Epithelial cell of prostate (primary cell): ENCODE results near the gene REST.
"Not testable (repeated sequence)": the region's sequence is repeated elsewhere in the genome, so short reads cannot be mapped to it uniquely, and the experiment has no call there.

Source experiments
- DNase-seq: peaks from one replicate; pipeline ENCODE4 v3.0.0-alpha.2; 2011; ENCODE audit warnings: low read depth, low spot score
- H3K27ac ChIP-seq: fragments of 450-650 bp; 2 replicates; pipeline ENCODE4 v1.5.1; 2017; ENCODE audit warnings: mild to moderate bottlenecking

The REST gene

GRCh38 chr4:56907489-56908205 lies at the start of gene REST:
Gene REST, plus strand, starts transcription at chr4:56907900. Its CDS starts 2,739 bp downstream, at chr4:56910639.
- no peak for DNase-seq
- H3K27ac ChIP-seq, result peak within 1 kb of the TSS; percentile 82

GRCh38 chr4:56859841-56860240 lies 47.9 kb upstream of the REST start:
- no peak for DNase-seq
- H3K27ac ChIP-seq, result no peak overlapping the region

GRCh38 chr4:56860781-56861180 lies 46.9 kb upstream of the REST start:
- no peak for DNase-seq
- H3K27ac ChIP-seq, result no peak overlapping the region

DNA sequence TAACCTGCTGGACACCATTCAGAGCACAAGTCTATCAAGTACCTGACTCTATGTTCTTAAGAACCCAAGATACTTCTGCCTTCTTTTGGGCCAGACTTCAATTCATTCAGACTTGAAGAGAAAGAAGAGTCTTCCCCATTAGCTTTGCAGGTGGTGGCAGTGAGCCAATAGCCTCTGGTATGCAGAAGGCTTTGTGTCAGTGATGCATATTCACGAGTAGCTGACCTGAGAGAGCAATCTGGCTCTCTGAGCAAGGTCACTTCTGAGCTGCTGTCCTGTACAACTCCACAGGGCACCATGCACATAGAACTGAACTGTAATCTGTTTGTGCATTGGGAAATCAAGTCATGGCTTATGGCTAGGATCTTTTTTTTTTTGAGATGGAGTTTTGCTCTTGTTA lies 46.3 kb upstream of the REST start:
- no peak for DNase-seq
- no peak overlapping the region for H3K27ac ChIP-seq

GRCh38 chr4:56863441-56864139 lies 44.1 kb upstream of the REST start:
- DNase-seq, result peak; percentile 56
- no peak overlapping the region for H3K27ac ChIP-seq

DNA sequence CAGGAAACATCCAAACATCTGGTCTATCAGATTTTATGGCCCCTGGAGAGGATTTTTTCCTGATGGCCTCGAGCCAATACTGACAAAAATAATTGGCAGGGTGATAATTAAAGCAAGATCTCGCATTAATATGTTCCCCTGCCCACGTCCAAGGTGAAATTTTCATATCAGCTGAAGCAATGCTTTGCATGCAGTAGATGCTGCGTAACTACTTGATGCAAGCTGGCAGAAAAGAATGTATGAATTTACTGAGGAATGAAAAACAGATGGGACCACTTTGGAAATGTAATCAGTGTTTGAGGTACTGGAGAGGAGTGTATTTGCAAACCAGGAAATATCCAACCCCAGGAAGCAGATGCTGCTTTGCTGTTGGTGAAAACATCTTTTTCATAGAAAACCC lies 36.8 kb upstream of the REST start:
- DNase-seq, result no peak
- H3K27ac ChIP-seq, result no peak overlapping the region

- DNase-seq, result no peak
- H3K27ac ChIP-seq, result no peak overlapping the region
These were observed 36.3 kb upstream of the REST start for GRCh38 chr4:56871371-56871866.

- DNase-seq, result peak; percentile 60
- no peak overlapping the region for H3K27ac ChIP-seq
These were observed 33.5 kb upstream of the REST start for GRCh38 chr4:56874166-56874565.

GRCh38 chr4:56874923-56875322 lies 32.8 kb upstream of the REST start:
- no peak for DNase-seq
- H3K27ac ChIP-seq, result no peak overlapping the region

DNA sequence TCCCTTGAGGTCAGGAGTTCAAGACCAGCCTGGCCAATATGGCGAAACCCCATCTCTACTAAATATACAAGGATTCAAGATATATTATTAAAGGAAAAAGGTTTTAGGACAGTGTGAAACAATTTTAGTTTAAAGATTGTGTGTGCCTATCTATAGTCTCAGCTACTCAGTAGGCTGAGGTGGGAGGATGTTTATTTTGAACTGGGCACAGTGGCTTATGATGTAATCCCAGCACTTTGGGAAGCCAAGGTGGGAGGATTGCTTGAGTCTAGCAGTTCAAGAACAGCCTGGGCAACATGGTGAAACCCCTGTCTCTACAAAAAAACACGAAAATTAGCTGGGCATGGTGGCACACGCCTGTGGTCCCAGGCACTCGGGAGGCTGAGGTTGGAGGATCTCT lies 31.4 kb upstream of the REST start:
- no peak for DNase-seq

DNA sequence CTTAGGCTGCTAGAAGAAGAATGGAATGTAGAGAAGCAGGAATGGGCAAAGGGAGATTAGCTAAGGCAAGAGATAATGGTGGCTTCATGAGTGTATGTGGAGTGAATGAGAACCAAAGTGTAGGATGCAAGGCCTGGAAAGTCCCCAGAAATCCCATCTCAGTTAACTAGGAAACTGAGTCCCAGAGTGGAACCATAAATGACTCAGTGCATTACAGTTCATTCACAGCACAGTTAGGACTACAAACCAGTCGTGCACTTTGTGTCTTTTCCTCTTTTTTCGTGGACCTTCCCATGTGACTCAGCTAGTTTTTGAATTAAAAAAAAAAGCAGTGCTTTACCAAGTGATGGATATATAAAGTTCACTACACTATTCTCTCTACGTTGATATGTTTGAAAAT lies 27.7 kb upstream of the REST start:
- no peak overlapping the region for H3K27ac ChIP-seq
- no peak for DNase-seq

More for the DNA sequence above, 31.4 kb upstream of the REST start:
- H3K27ac ChIP-seq, result no peak overlapping the region

- no peak overlapping the region for H3K27ac ChIP-seq
- no peak for DNase-seq
These were observed 27.1 kb upstream of the REST start for GRCh38 chr4:56880572-56880971.

GRCh38 chr4:56884511-56884910 lies 23.2 kb upstream of the REST start:
- DNase-seq, H3K27ac ChIP-seq: not testable (repeated sequence)

DNA sequence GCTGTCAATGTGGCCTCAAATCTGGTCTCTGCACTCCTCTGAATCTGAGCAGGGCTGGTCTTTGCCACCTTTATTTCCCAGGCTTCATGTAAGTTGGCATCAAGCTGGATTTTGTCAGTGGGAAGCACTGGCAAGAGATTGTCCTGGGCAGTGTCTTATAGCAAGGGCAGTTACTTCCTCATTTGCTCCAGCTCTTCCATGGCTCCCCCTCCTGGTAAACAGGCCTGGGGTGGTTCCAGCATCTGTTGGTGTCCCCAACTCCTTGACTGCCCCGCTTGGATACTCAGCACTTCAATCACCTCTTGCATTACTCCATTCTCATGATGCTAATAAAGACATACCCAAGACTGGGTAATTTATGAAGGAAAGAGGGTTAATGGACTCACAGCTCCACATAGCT lies 15.0 kb upstream of the REST start:
- H3K27ac ChIP-seq, result no peak overlapping the region
- no peak for DNase-seq

DNA sequence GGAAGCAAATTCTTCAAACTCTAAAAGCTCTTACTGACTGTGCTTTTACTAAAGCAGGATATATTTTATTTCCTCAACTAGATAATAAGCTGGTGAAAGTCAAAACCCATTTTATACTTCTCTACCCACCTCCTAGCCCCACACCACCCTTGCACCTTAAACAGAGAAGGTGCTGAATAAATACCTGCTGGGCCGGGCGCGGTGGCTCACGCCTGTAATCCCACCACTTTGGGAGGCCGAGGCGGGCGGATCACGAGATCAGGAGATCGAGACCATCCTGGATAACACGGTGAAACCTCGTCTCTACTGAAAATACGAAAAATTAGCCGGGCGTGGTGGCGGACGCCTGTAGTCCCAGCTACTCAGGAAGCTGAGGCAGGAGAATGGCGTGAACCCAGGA lies 9.9 kb upstream of the REST start:
- DNase-seq, H3K27ac ChIP-seq: not testable (repeated sequence)

GRCh38 chr4:56900186-56900585 lies 7.5 kb upstream of the REST start:
- DNase-seq, H3K27ac ChIP-seq: not testable (repeated sequence)

- no peak for DNase-seq
- H3K27ac ChIP-seq, result no peak overlapping the region
These were observed 5.0 kb upstream of the REST start for GRCh38 chr4:56902703-56903102.

DNA sequence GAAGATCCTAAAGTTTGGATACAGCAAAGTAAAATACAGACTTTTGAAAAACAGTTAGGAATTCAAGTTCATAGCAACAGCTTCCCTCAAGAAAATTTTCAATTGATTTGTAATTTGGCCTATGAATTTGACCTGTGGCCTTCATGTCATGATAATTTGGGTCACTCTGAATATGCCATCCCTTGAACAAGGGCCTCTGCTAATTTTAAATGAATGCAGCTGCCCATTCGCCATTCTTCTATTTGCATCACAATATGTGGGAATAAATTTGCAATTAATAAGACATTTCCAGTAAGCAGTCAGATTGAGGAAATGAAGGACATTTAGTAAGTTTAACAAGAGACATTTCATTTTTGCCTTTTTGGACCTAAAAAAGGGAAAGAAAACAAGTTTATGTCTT lies 1.9 kb upstream of the REST start:
- H3K27ac ChIP-seq, result no peak overlapping the region
- DNase-seq, result no peak

DNA sequence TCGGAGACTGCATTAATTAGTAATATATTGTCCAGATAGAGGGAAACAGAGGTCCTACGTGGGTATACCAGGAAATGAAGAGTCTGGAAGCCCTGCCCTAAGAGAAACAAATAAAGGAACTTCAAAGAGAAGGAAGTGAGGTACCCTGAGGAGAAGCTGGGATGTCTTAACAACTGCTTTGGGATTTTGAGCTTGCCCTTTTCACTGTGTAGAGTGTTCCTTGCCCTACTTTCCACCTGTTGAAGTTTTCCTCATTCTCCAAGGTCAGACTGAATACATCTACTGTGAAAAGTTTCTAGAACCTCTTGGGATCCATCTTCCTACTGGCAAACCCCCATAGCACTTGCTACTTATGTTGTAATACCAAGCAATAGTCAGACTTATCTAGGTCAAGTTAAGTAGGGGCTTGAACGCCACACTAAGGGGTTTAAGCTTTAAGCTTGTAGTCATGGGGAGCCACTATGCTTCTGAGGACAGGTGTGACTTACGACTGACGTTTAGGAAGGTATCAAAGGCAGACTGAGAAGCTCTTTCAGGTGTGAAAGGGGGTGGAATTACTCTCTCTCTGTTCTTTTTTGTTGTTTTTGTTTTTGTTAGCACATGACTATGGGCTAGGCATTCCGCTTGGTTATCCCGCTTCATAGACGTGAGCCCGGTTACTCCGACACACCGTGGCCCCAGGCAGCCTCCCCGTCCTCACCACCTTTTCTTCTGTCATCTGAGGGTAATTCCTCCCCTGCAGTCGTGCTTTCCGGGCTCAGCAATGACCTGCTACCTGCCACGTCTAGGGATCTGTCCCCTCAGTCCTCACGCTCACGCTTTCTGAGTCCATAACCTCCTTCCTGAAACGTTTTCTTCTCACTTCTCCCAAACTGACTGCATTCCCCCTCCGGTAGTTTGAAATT lies 959 bp upstream of the REST start:
- no peak overlapping the region for H3K27ac ChIP-seq
- DNase-seq, result no peak

DNA sequence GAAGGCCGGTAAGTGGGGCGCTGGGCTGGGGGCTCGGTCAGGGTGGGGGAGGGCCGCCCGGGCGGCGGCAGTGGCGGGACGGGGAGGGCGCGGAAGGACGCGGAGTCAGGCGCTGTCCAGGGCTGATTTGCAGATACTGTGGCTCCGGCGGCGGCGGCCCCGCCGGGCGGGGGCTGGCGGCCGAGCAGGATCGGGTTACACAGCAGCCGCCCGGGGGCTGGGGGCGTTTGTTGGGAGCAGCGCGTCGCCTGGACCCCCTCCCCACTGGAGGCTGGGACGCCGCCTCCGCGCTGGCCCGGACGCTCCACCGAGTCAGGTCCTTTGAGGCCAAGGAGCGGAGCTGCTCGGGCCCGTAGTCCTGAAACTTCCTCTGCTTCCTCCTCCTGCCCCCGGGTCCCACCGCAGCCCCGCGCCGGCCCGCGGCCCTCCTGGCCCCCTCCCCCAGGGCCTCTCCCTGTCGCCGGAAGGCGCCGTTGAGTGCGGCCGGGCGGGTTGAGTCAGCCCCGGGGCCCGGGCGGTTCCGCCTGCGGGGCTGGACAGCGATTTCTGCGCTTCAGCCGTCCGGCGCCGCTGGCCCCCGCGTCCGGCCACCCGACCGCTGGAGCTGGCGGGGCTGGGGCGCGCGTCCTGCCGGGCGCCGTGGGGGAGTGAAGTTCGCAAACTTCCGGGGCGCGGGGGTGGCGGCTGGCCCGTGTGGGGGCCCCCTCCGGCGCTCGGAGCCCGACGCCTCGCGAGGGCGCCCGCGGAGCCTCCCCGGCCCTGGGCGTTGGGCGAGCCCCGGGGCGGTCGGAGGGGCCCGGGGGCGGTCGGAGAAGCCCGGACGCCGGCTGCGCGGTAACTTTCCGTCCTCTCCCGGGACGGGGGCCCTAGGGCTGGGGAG lies 746 bp downstream of the REST start:
- no peak for DNase-seq
- H3K27ac ChIP-seq, result peak overlapping the region; percentile 82
